ENCODE measurements around the gene LRP1. TPM values are rescaled to one million over a fixed set of nuclear protein-coding genes. Genes with fewer than 3 reads are reported as not detected.
A peak's percentile ranks its signal among the peaks of the same experiment; 100 is the strongest.

The LRP1 gene
- total RNA-seq, 6 experiments from 2014 or later, result 187 to 332 (median 201) TPM

GRCh38 chr12:57089271-57090245 is 38.7 kb upstream of the LRP1 start:
- Mint-ChIP-seq H3K4me1 (ENCODE audit: low read depth) (peaks cover 71% of the 10 kb centered on the region), H3K27ac (peak overlapping the region; percentile 86), H3K9me3 (no peaks in the 10 kb centered on the region), H3K27me3 (ENCODE audit: insufficient read depth) (peaks cover 19% of the 10 kb centered on the region), H3K36me3 (ENCODE audit: low read depth) (peaks cover 21% of the 10 kb centered on the region), H3K4me3 (peak overlapping the region; percentile 96)
- TF ChIP-seq, protein P1, sequence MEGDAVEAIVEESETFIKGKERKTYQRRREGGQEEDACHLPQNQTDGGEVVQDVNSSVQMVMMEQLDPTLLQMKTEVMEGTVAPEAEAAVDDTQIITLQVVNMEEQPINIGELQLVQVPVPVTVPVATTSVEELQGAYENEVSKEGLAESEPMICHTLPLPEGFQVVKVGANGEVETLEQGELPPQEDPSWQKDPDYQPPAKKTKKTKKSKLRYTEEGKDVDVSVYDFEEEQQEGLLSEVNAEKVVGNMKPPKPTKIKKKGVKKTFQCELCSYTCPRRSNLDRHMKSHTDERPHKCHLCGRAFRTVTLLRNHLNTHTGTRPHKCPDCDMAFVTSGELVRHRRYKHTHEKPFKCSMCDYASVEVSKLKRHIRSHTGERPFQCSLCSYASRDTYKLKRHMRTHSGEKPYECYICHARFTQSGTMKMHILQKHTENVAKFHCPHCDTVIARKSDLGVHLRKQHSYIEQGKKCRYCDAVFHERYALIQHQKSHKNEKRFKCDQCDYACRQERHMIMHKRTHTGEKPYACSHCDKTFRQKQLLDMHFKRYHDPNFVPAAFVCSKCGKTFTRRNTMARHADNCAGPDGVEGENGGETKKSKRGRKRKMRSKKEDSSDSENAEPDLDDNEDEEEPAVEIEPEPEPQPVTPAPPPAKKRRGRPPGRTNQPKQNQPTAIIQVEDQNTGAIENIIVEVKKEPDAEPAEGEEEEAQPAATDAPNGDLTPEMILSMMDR (IDR thresholded peaks at IDR 0.05), result no peak
- peak; percentile 38 for DNase-seq

- no peaks in the 10 kb centered on the region for H3K9me3 Mint-ChIP-seq
- H3K27ac Mint-ChIP-seq, result peak overlapping the region; percentile 75
- no peak for DNase-seq
- H3K4me3 Mint-ChIP-seq, result peak overlapping the region; percentile 96
- H3K27me3 Mint-ChIP-seq (ENCODE audit: insufficient read depth), result peaks cover 21% of the 10 kb centered on the region
- peaks cover 73% of the 10 kb centered on the region for H3K4me1 Mint-ChIP-seq (ENCODE audit: low read depth)
- H3K36me3 Mint-ChIP-seq (ENCODE audit: low read depth), result peaks cover 22% of the 10 kb centered on the region
- TF ChIP-seq, protein P1 (IDR thresholded peaks at IDR 0.05), result no peak
Observed at GRCh38 chr12:57090490-57090889, 37.8 kb upstream of the LRP1 start.

DNA sequence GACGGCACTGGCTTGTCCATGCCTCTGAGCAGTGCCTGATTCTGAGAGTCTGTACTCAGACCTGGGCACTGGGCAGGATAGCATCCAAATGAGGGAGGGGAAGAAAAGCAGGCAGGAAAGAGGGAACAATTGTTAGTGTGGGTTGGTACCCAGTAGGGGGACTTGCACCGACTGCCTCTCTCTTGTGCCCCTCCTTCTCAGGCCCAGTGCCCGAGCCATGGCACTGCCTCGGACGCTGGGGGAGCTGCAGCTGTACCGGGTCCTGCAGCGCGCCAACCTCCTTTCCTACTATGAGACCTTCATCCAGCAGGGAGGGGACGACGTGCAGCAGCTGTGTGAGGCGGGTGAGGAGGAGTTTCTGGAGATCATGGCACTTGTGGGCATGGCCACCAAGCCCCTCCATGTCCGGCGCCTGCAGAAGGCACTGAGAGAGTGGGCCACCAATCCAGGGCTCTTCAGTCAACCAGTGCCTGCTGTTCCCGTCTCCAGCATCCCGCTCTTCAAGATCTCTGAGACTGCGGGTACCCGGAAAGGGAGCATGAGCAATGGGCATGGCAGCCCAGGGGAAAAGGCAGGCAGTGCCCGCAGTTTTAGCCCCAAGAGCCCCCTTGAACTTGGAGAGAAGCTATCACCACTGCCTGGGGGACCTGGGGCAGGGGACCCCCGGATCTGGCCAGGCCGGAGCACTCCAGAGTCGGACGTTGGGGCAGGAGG is 37.2 kb upstream of the LRP1 start:
- TF ChIP-seq, protein P1 (IDR thresholded peaks at IDR 0.05), result peak; percentile 36
- Mint-ChIP-seq H3K36me3 (ENCODE audit: low read depth) (peaks cover 26% of the 10 kb centered on the region), H3K4me3 (peak overlapping the region; percentile 96), H3K27me3 (ENCODE audit: insufficient read depth) (peaks cover 21% of the 10 kb centered on the region), H3K27ac (peak overlapping the region; percentile 75), H3K4me1 (ENCODE audit: low read depth) (peaks cover 72% of the 10 kb centered on the region), H3K9me3 (no peaks in the 10 kb centered on the region)
- peak; percentile 35 for DNase-seq

- no peaks in the 10 kb centered on the region for H3K9me3 Mint-ChIP-seq
- peaks cover 25% of the 10 kb centered on the region for H3K27me3 Mint-ChIP-seq (ENCODE audit: insufficient read depth)
- H3K4me3 Mint-ChIP-seq, result peak overlapping the region; percentile 96
- no peak for DNase-seq
- TF ChIP-seq, protein P1 (IDR thresholded peaks at IDR 0.05), result no peak
- H3K27ac Mint-ChIP-seq, result peak overlapping the region; percentile 92
- H3K4me1 Mint-ChIP-seq (ENCODE audit: low read depth), result peaks cover 72% of the 10 kb centered on the region
- peaks cover 34% of the 10 kb centered on the region for H3K36me3 Mint-ChIP-seq (ENCODE audit: low read depth)
Observed at GRCh38 chr12:57091638-57092528, 36.4 kb upstream of the LRP1 start.

- Mint-ChIP-seq H3K4me3 (peak overlapping the region; percentile 96), H3K36me3 (ENCODE audit: low read depth) (peaks cover 39% of the 10 kb centered on the region), H3K27ac (peak overlapping the region; percentile 92), H3K4me1 (ENCODE audit: low read depth) (peaks cover 77% of the 10 kb centered on the region), H3K27me3 (ENCODE audit: insufficient read depth) (peaks cover 25% of the 10 kb centered on the region), H3K9me3 (no peaks in the 10 kb centered on the region)
- DNase-seq, result no peak
- TF ChIP-seq, protein P1 (IDR thresholded peaks at IDR 0.05), result no peak
Observed at GRCh38 chr12:57092529-57092862, 35.8 kb upstream of the LRP1 start.

Data from HFFc6 (cell line).